ENCODE data around the gene IGSF9.

GRCh38 chr1:159920651-159921050 is 24.8 kb downstream of the IGSF9 start:
- TF ChIP-seq POLR2AphosphoS5 (IDR thresholded peaks at IDR 0.05; ENCODE audit: low read depth, low read length) (no peak), POLR2A (IDR thresholded peaks at IDR 0.05; ENCODE audit: low read depth, low read length) (no peak), SPI1 (IDR thresholded peaks at IDR 0.05; ENCODE audit: low read depth, low read length) (no peak)
